Measurements from ENCODE around the gene SMARCA2. TPM values are rescaled to one million over a fixed set of nuclear protein-coding genes. Genes with fewer than 3 reads are reported as not detected.

Gene SMARCA2
- total RNA-seq, 1 donor = 84.0 TPM

GRCh38 chr9:2047144-2047671 lies 32.1 kb downstream of the SMARCA2 start:
- no peak for TF ChIP-seq CTCF (IDR thresholded peaks at IDR 0.05; ENCODE audit: insufficient read depth, low read length)
- H3K4me3 ChIP-seq (ENCODE audit: low read depth, low read length) = no peak overlapping the region
- DNase-seq (ENCODE audit: low read depth) = no peak

- no peak for TF ChIP-seq CTCF (IDR thresholded peaks at IDR 0.05; ENCODE audit: insufficient read depth, low read length)
- DNase-seq (ENCODE audit: low read depth) = no peak
- H3K4me3 ChIP-seq (ENCODE audit: low read depth, low read length) = no peak overlapping the region
Observed at GRCh38 chr9:2047916-2048315, 32.8 kb downstream of the SMARCA2 start.

GRCh38 chr9:2050236-2050635 lies 35.1 kb downstream of the SMARCA2 start:
- no peak for DNase-seq (ENCODE audit: low read depth)
- TF ChIP-seq CTCF (IDR thresholded peaks at IDR 0.05; ENCODE audit: insufficient read depth, low read length) = no peak
- no peak overlapping the region for H3K4me3 ChIP-seq (ENCODE audit: low read depth, low read length)

- no peak for TF ChIP-seq CTCF (IDR thresholded peaks at IDR 0.05; ENCODE audit: insufficient read depth, low read length)
- DNase-seq (ENCODE audit: low read depth) = peak; percentile 81
- no peak overlapping the region for H3K4me3 ChIP-seq (ENCODE audit: low read depth, low read length)
Observed at GRCh38 chr9:2053883-2054845, 39.0 kb downstream of the SMARCA2 start.

- DNase-seq (ENCODE audit: low read depth) = peak; percentile 56
- H3K4me3 ChIP-seq (ENCODE audit: low read depth, low read length) = no peak overlapping the region
- TF ChIP-seq CTCF (IDR thresholded peaks at IDR 0.05; ENCODE audit: insufficient read depth, low read length) = no peak
Observed at GRCh38 chr9:2055203-2055658, 40.1 kb downstream of the SMARCA2 start.

GRCh38 chr9:2059274-2059929 lies 44.3 kb downstream of the SMARCA2 start:
- DNase-seq (ENCODE audit: low read depth) = no peak
- TF ChIP-seq CTCF (IDR thresholded peaks at IDR 0.05; ENCODE audit: insufficient read depth, low read length) = no peak
- H3K4me3 ChIP-seq (ENCODE audit: low read depth, low read length) = no peak overlapping the region
